Mesothelial cell of epicardium (in vitro differentiated cells): ENCODE data around the gene TBCD. TPM values are rescaled to one million over a fixed set of nuclear protein-coding genes. Genes with fewer than 3 reads are reported as not detected.

Experiments used
- DNase-seq, 2 experiments: peaks; one replicate each; pipeline ENCODE4 v3.0.0; 2021; ENCODE audit warnings: low spot score in 2 of 2; ENCODE audit not compliant: unreplicated experiment in 2 of 2
- H3K27ac Mint-ChIP-seq: 2 replicates; pipeline ENCODE4 v1.8.0; 2021; ENCODE audit warnings: mixed read lengths
- H3K27me3 Mint-ChIP-seq: 2 replicates; pipeline ENCODE4 v1.8.0; 2021; ENCODE audit warnings: low read depth, mixed read lengths
- H3K36me3 Mint-ChIP-seq: 2 replicates; pipeline ENCODE4 v1.8.0; 2021; ENCODE audit warnings: mixed read lengths
- H3K4me1 Mint-ChIP-seq: 2 replicates; pipeline ENCODE4 v1.8.0; 2021; ENCODE audit warnings: mixed read lengths
- H3K4me3 Mint-ChIP-seq: 2 replicates; pipeline ENCODE4 v1.8.0; 2021; ENCODE audit warnings: mild to moderate bottlenecking, moderate library complexity, mixed read lengths
- H3K9me3 Mint-ChIP-seq: 2 replicates; pipeline ENCODE4 v1.8.0; 2021; ENCODE audit warnings: mixed read lengths
- total RNA-seq: library from RNA; stranded (reverse); gene quantifications from 3 replicates; pipeline ENCODE4 v1.2.1, GENCODE V29; 2021
- TF ChIP-seq, protein P1 (sequence below): fragments of 200-600 bp; sonication (generic); IDR thresholded peaks from one replicate; pipeline ENCODE4 v1.5.0; 2021; ENCODE audit warnings: antibody characterized with exemption; ENCODE audit not compliant: unreplicated experiment

The TBCD gene
- total RNA-seq, 1 donor from 2014 or later = 117 TPM

DNA sequence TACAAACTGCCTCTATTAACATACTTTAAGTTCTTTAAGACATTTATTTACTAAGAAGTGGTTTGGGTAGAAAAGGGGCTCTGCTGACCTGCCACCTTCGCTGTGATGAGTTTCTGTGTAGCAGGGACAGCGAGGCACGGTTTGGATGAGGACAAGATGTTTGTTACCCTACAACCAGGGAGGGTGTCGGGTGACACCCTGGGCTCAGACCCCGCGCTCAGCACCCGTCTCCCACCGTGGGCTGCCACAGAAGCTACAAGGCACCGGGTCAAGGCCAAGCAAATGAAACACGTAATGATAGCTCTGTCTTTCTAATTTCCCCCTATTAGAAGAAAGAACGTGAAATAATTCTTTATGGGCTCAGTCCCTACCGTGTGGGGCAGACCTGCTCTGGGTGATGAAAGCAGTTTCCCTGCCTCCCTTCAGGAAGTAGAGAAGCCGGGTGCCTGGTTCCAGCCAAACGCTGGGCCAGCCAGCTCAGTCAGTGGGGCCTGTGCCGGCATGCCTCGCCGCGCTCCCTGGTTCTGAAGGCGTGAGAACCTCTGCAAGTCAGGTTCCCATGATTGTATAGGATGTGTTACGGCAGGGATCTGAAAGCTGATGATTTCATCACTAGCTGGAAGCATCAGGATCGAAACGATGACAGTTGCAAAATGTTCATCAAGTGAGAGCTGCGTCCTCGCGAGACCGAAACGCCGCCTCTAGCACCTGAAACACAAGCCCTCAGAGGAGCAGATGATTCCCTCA lies 84.1 kb downstream of the TBCD start:
- H3K27ac Mint-ChIP-seq = peak overlapping the region; percentile 88
- DNase-seq = peak in 1 of 2 experiments; percentile 48
- peaks cover 5% of the 10 kb centered on the region for H3K36me3 Mint-ChIP-seq
- peaks cover 46% of the 10 kb centered on the region for H3K4me1 Mint-ChIP-seq
- no peaks in the 10 kb centered on the region for H3K27me3 Mint-ChIP-seq
- H3K4me3 Mint-ChIP-seq = peak overlapping the region; percentile 17
- no peaks in the 10 kb centered on the region for H3K9me3 Mint-ChIP-seq
- TF ChIP-seq, protein P1, sequence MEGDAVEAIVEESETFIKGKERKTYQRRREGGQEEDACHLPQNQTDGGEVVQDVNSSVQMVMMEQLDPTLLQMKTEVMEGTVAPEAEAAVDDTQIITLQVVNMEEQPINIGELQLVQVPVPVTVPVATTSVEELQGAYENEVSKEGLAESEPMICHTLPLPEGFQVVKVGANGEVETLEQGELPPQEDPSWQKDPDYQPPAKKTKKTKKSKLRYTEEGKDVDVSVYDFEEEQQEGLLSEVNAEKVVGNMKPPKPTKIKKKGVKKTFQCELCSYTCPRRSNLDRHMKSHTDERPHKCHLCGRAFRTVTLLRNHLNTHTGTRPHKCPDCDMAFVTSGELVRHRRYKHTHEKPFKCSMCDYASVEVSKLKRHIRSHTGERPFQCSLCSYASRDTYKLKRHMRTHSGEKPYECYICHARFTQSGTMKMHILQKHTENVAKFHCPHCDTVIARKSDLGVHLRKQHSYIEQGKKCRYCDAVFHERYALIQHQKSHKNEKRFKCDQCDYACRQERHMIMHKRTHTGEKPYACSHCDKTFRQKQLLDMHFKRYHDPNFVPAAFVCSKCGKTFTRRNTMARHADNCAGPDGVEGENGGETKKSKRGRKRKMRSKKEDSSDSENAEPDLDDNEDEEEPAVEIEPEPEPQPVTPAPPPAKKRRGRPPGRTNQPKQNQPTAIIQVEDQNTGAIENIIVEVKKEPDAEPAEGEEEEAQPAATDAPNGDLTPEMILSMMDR = no peak

DNA sequence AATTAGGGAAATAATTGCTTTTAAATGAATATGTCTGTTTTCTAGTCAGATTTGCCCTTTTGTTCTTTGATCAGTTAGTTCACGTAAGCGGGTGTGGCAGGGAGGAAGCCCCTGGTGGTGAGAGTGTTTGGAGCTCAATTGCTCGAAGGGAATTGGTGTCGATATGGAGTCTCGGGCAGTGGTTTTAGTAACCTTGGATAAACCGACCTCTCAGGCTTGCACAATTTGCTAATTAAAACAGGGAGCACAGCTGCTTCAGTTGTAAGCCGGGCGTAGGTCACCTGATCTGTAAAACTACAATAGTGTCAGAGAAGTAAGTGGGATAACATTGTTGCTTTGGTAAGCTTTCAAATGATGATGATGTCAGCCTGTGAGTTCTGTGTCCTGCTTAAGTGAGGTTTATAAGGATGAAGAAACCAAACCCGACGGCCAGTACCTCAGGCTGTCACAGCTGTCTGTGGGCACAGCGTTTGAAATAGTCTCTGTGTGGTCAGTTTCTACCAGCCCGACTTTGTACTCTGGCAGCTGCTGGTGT lies 85.0 kb downstream of the TBCD start:
- no peak overlapping the region for H3K4me3 Mint-ChIP-seq
- H3K9me3 Mint-ChIP-seq = no peaks in the 10 kb centered on the region
- H3K4me1 Mint-ChIP-seq = peaks cover 46% of the 10 kb centered on the region
- TF ChIP-seq, protein P1 = no peak
- no peak for DNase-seq
- peaks cover 5% of the 10 kb centered on the region for H3K36me3 Mint-ChIP-seq
- no peaks in the 10 kb centered on the region for H3K27me3 Mint-ChIP-seq
- peak overlapping the region; percentile 83 for H3K27ac Mint-ChIP-seq

DNA sequence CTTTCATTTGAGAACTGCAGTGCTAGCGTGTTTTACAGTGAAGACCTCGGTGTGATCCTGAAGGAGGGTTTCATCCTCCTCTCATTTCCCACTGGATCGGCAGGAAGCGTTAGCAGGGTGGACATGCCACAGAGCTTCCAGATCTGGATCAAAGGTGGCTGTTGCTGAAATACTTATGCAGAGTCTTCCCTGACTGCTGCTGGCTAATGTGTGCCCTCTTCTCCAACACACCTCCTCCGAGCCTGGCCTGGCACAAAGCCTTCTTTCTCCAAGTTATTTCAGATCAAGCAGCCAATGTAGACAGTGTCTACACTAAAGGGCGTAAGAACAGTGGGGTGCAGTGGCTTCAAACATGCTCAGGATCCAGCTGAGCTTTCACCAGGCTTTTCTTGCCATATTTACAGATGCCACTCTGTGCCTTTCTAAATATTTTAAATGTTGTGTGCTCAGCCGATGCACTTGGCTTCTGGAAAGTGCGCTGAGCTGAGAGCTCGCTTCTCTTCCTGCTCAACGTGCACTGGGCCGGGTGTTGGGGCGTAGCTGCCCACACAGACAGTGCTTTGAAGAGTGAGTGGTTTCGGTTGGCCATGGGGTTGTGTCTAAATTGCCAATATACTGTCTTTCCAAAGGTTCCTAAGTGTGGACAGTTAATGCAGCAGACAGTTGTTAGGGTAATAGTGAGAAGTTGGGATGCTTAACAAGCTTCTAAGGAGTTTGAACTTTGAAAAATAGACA lies 85.9 kb downstream of the TBCD start:
- Mint-ChIP-seq H3K9me3 (no peaks in the 10 kb centered on the region), H3K4me1 (peaks cover 49% of the 10 kb centered on the region), H3K4me3 (peak overlapping the region; percentile 36), H3K27ac (peak overlapping the region; percentile 83), H3K36me3 (peaks cover 3% of the 10 kb centered on the region), H3K27me3 (no peaks in the 10 kb centered on the region)
- TF ChIP-seq, protein P1 = no peak
- no peak for DNase-seq

DNA sequence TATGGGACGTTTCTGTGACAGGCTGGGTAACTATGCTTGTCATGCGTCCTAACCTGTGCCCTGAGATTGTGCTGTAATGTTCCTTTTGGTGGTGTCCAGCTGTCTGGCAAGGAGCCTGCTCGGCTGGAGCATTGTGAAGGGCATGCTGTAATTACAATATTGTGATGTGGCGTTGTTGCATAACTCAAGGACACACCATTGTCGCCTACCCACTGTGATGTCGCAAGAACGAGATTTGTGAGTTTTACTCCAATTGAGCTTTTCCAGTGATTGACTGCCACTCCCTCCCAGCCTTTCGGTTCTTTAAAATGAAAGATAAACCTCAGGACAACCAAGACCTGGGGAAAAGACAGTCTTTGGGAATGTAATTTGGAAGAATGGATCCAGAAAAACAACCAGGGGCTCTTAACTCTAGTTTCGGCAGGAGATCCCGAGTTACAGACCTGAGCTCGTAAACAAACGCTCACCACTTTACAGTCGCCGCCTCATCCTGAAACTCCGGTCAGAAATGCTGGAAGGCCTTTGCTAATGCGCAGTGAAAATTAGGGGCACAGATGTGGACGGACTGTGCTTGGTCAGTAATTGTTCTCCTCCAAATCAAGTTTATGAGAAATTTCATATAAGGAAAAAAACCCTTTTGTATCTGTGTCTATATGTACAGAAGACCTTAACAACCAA lies 86.7 kb downstream of the TBCD start:
- Mint-ChIP-seq H3K4me1 (peaks cover 49% of the 10 kb centered on the region), H3K36me3 (no peaks in the 10 kb centered on the region), H3K27ac (peak overlapping the region; percentile 83), H3K27me3 (no peaks in the 10 kb centered on the region), H3K4me3 (peak overlapping the region; percentile 36), H3K9me3 (no peaks in the 10 kb centered on the region)
- no peak for DNase-seq
- TF ChIP-seq, protein P1 = no peak

DNA sequence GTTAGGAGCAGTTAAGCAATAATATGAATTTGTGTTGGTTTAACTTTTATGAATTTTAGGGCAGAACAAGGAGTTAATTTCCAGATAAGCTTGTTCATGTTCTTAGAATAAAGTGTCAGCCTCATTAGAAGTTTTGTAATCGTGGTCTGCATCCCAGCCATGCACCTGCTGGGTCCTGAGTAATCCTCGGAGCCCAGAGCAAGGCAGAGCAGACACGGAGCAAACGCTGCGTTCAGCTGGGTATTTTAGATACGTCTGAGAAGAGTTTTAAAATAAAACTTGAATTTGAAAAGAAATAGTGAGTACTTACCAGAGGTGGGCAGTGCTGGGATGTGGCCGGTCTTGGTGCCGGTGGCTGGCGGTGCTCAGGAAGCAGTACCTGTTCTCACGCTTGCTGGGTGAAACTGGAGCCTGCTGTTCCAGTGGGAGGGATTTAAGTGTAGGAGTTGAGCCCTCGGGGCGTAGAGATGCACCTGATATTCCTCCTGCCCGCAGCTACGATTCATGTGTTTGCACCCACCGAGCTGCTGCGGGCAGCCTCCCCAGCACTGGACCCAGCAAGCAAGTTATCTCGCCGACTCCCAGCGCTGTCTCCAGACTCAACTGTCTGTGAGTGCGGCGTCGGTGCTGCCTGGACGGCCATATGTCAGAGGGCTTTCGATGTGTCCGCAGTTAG lies 87.9 kb downstream of the TBCD start, which contains the start of gene ZNF750:
ZNF750 (minus strand) TSS at position 406 of the 676 bp plus-strand sequence. CDS start 7,568 bp downstream, outside the sequence.
- peak within 1 kb of the TSS; percentile 97 for H3K27ac Mint-ChIP-seq

More for the DNA sequence above, 87.9 kb downstream of the TBCD start, which contains the start of gene ZNF750:
- TF ChIP-seq, protein P1 = no peak
- Mint-ChIP-seq H3K4me3 (peak within 1 kb of the TSS; percentile 60), H3K4me1 (peaks cover 55% of the 10 kb centered on the region), H3K27me3 (no peaks in the 10 kb centered on the region), H3K9me3 (no peaks in the 10 kb centered on the region), H3K36me3 (no peaks in the 10 kb centered on the region)
- peak in 1 of 2 experiments; percentile 66 for DNase-seq
